GM12878 (cell line): ENCODE measurements around the gene PALLD. TPM values are rescaled to one million over a fixed set of nuclear protein-coding genes. Genes with fewer than 3 reads are reported as not detected.
A peak's percentile ranks its signal among the peaks of the same experiment; 100 is the strongest.

Source experiments
- BHLHE40 ChIP-seq, 2 experiments: fragments of 450-650 bp in 1 of 2; IDR thresholded peaks; 2 replicates each; pipeline ENCODE4 v1.6.1; 2011 to 2017; ENCODE audit warnings: low read depth in 2 of 2, borderline replicate concordance in 1 of 2, improper control_type of control experiment in 1 of 2, low read length in 1 of 2, mild to moderate bottlenecking in 1 of 2
- CEBPB ChIP-seq, 2 experiments: fragments of 150-350 bp in 1 of 2; IDR thresholded peaks; 2 replicates each; pipeline ENCODE4 v1.6.1; 2012 to 2014; ENCODE audit warnings: low read depth in 2 of 2, low read length in 2 of 2, borderline replicate concordance in 1 of 2, inconsistent platforms in 1 of 2
- DPF2 ChIP-seq: fragments of 450-650 bp; IDR thresholded peaks from 2 replicates; pipeline ENCODE4 v1.6.1; 2017; ENCODE audit warnings: mild to moderate bottlenecking
- FOXK2 ChIP-seq: fragments of 450-650 bp; IDR thresholded peaks from 2 replicates; pipeline ENCODE4 v1.6.1; 2017; ENCODE audit warnings: mild to moderate bottlenecking, moderate library complexity
- MEF2B ChIP-seq: fragments of 450-650 bp; IDR thresholded peaks from 2 replicates; pipeline ENCODE4 v1.6.1; 2018; ENCODE audit warnings: mild to moderate bottlenecking, moderate library complexity; ENCODE audit not compliant: partially characterized antibody, poor library complexity, severe bottlenecking
- MTA3 ChIP-seq: IDR thresholded peaks from 2 replicates; pipeline ENCODE4 v1.6.1; 2012; ENCODE audit warnings: low read length, inconsistent platforms, borderline replicate concordance
- NFXL1 ChIP-seq: fragments of 450-650 bp; IDR thresholded peaks from 2 replicates; pipeline ENCODE4 v1.6.1; 2017; ENCODE audit warnings: antibody characterized with exemption, mild to moderate bottlenecking, borderline replicate concordance
- NFYA ChIP-seq: IDR thresholded peaks from 2 replicates; pipeline ENCODE4 v1.6.1; 2011; ENCODE audit warnings: low read depth, mild to moderate bottlenecking, low read length, improper control_type of control experiment, borderline replicate concordance
- NR2C1 ChIP-seq: fragments of 450-650 bp; IDR thresholded peaks from 2 replicates; pipeline ENCODE4 v1.6.1; 2017; ENCODE audit warnings: antibody characterized with exemption, mild to moderate bottlenecking, moderate library complexity
- RAD21 ChIP-seq: IDR thresholded peaks from 2 replicates; pipeline ENCODE4 v1.6.1; 2011; ENCODE audit warnings: mild to moderate bottlenecking, low read depth, low read length, moderate library complexity; ENCODE audit not compliant: insufficient read depth
- RBBP5 ChIP-seq: fragments of 200-600 bp; sonication (generic); conservative IDR thresholded peaks from 2 replicates; pipeline ENCODE4 v1.6.1; 2016
- SMARCA5 ChIP-seq: fragments of 450-650 bp; IDR thresholded peaks from 2 replicates; pipeline ENCODE4 v1.6.1; 2017; ENCODE audit warnings: mild to moderate bottlenecking
- SUZ12 ChIP-seq: fragments of 200-600 bp; sonication (generic); IDR thresholded peaks from one replicate; pipeline ENCODE4 v1.6.1; 2018; ENCODE audit warnings: antibody characterized with exemption, mild to moderate bottlenecking; ENCODE audit not compliant: unreplicated experiment
- TAF1 ChIP-seq: IDR thresholded peaks from 2 replicates; pipeline ENCODE4 v1.6.1; 2011; ENCODE audit warnings: mild to moderate bottlenecking, low read depth, low read length, borderline replicate concordance
- YBX1 ChIP-seq: fragments of 450-650 bp; IDR thresholded peaks from 2 replicates; pipeline ENCODE4 v1.6.1; 2016; ENCODE audit warnings: antibody characterized with exemption
- polyA plus RNA-seq, 11 experiments: library from polyadenylated mRNA; depleted of rRNA in 4 of 11; unstranded in 6 of 11; stranded (reverse) in 5 of 11; fragments of >200 nt; fragmentation: Nextera tagmentation in 4 of 11; fragmentation: Illumina TruSeq in 1 of 11; extraction: Ambion mirVana in 4 of 11; extraction: Trizol in 1 of 11; gene quantifications; 1 replicate in 1 of 11; 2 replicates in 10 of 11; pipeline versions ENCODE4 v1.2.1 to v1.2.3, GENCODE V29; 2011 to 2016; ENCODE audit warnings: inconsistent platforms in 2 of 11, missing spikeins in 2 of 11, low read depth in 1 of 11
- total RNA-seq, 4 experiments: library from RNA; depleted of rRNA in 3 of 4; stranded (reverse); fragments of >200 nt in 3 of 4; fragmentation: Illumina TruSeq in 1 of 4; extraction: Trizol in 1 of 4; gene quantifications; 2 replicates each; pipeline versions ENCODE4 v1.2.1 to v1.2.3, GENCODE V29; 2013 to 2021
- TF ChIP-seq, protein P1 (sequence below): IDR thresholded peaks from 2 replicates; pipeline ENCODE4 v1.6.1; 2012; ENCODE audit warnings: improper control_type of control experiment, low read depth, low read length; ENCODE audit not compliant: insufficient replicate concordance
- TF ChIP-seq, protein P2 (sequence below): IDR thresholded peaks from 2 replicates; pipeline ENCODE4 v1.6.1; 2012; ENCODE audit warnings: mild to moderate bottlenecking, low read depth, low read length
- TF ChIP-seq, protein P3 (sequence below): fragments of 450-650 bp; IDR thresholded peaks from 2 replicates; pipeline ENCODE4 v1.6.1; 2016; ENCODE audit warnings: mild to moderate bottlenecking
- TF ChIP-seq, protein P4 (sequence below): IDR thresholded peaks from 2 replicates; pipeline ENCODE4 v1.6.1; 2011; ENCODE audit warnings: low read depth, low read length, improper control_type of control experiment, borderline replicate concordance

The PALLD gene
- total and polyA plus RNA-seq, 10 of the 15 experiments (the other 5 are each of a cell fraction or from before 2014, with no cell fraction given) = 1.0 to 7.7 (median 1.7) TPM

DNA sequence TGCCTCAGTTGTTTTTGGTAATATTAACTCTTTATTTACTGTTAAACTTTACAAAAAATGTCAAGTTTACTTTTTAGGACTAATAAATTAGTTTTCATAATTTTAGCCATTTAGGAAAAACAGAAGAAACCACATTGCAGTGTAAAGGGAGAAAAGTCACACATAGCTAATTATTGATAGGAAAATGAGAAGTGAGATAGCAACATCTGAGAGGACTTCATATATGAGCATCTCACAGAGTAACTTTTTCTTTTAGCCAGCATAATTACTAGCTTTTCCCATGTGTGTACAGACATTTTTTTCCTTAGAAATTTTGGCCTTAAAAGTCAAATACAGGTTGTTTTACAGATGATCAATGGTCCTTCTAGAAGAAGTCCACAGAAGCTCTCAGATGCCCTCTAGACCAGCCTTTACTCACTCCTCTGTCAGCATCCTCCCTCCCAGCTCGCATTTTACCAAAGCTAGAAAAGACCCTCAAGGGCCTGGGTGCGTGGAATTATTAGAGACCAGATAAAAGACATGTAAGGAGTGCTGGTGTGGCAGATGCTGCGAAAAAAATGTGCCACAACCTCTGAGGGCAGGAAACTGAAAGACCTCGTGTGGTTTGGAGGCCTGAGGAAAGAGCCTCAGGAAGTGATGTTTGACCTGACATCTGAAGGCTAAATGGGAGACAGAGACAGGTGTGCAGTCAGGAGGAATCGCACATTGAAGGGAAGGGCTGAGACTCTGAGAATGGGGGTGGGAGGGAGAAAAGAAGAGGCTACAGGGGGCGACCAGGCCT, 356.3 kb downstream of the PALLD start (continued):
- TF ChIP-seq, protein P1, sequence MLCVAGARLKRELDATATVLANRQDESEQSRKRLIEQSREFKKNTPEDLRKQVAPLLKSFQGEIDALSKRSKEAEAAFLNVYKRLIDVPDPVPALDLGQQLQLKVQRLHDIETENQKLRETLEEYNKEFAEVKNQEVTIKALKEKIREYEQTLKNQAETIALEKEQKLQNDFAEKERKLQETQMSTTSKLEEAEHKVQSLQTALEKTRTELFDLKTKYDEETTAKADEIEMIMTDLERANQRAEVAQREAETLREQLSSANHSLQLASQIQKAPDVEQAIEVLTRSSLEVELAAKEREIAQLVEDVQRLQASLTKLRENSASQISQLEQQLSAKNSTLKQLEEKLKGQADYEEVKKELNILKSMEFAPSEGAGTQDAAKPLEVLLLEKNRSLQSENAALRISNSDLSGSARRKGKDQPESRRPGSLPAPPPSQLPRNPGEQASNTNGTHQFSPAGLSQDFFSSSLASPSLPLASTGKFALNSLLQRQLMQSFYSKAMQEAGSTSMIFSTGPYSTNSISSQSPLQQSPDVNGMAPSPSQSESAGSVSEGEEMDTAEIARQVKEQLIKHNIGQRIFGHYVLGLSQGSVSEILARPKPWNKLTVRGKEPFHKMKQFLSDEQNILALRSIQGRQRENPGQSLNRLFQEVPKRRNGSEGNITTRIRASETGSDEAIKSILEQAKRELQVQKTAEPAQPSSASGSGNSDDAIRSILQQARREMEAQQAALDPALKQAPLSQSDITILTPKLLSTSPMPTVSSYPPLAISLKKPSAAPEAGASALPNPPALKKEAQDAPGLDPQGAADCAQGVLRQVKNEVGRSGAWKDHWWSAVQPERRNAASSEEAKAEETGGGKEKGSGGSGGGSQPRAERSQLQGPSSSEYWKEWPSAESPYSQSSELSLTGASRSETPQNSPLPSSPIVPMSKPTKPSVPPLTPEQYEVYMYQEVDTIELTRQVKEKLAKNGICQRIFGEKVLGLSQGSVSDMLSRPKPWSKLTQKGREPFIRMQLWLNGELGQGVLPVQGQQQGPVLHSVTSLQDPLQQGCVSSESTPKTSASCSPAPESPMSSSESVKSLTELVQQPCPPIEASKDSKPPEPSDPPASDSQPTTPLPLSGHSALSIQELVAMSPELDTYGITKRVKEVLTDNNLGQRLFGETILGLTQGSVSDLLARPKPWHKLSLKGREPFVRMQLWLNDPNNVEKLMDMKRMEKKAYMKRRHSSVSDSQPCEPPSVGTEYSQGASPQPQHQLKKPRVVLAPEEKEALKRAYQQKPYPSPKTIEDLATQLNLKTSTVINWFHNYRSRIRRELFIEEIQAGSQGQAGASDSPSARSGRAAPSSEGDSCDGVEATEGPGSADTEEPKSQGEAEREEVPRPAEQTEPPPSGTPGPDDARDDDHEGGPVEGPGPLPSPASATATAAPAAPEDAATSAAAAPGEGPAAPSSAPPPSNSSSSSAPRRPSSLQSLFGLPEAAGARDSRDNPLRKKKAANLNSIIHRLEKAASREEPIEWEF = no peak
- TF ChIP-seq TAF1 = no peak
- 0 out of 2 replicates have a peak, but pooled peaks have one; percentile 26 for TF ChIP-seq DPF2
- TF ChIP-seq, protein P2, sequence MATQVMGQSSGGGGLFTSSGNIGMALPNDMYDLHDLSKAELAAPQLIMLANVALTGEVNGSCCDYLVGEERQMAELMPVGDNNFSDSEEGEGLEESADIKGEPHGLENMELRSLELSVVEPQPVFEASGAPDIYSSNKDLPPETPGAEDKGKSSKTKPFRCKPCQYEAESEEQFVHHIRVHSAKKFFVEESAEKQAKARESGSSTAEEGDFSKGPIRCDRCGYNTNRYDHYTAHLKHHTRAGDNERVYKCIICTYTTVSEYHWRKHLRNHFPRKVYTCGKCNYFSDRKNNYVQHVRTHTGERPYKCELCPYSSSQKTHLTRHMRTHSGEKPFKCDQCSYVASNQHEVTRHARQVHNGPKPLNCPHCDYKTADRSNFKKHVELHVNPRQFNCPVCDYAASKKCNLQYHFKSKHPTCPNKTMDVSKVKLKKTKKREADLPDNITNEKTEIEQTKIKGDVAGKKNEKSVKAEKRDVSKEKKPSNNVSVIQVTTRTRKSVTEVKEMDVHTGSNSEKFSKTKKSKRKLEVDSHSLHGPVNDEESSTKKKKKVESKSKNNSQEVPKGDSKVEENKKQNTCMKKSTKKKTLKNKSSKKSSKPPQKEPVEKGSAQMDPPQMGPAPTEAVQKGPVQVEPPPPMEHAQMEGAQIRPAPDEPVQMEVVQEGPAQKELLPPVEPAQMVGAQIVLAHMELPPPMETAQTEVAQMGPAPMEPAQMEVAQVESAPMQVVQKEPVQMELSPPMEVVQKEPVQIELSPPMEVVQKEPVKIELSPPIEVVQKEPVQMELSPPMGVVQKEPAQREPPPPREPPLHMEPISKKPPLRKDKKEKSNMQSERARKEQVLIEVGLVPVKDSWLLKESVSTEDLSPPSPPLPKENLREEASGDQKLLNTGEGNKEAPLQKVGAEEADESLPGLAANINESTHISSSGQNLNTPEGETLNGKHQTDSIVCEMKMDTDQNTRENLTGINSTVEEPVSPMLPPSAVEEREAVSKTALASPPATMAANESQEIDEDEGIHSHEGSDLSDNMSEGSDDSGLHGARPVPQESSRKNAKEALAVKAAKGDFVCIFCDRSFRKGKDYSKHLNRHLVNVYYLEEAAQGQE = no peak
- TF ChIP-seq RBBP5 = no peak
- TF ChIP-seq RAD21 = no peak
- no peak for TF ChIP-seq FOXK2
- TF ChIP-seq SUZ12 = no peak
- no peak for TF ChIP-seq MEF2B
- TF ChIP-seq NR2C1 = no peak
- TF ChIP-seq CEBPB (IDR thresholded peaks at IDR 0.05; ENCODE audit: borderline replicate concordance in 1 of 2, low read depth in 2 of 2, low read length in 2 of 2) = no peak
- no peak for TF ChIP-seq NFXL1
- TF ChIP-seq, protein P3, sequence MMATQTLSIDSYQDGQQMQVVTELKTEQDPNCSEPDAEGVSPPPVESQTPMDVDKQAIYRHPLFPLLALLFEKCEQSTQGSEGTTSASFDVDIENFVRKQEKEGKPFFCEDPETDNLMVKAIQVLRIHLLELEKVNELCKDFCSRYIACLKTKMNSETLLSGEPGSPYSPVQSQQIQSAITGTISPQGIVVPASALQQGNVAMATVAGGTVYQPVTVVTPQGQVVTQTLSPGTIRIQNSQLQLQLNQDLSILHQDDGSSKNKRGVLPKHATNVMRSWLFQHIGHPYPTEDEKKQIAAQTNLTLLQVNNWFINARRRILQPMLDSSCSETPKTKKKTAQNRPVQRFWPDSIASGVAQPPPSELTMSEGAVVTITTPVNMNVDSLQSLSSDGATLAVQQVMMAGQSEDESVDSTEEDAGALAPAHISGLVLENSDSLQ = peak; percentile 15; the same call in 1 of the 2 replicates
- no peak for TF ChIP-seq NFYA
- TF ChIP-seq, protein P4, sequence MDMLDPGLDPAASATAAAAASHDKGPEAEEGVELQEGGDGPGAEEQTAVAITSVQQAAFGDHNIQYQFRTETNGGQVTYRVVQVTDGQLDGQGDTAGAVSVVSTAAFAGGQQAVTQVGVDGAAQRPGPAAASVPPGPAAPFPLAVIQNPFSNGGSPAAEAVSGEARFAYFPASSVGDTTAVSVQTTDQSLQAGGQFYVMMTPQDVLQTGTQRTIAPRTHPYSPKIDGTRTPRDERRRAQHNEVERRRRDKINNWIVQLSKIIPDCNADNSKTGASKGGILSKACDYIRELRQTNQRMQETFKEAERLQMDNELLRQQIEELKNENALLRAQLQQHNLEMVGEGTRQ = no peak
- no peak; the same call in 1 of the 2 replicates for TF ChIP-seq SMARCA5
- no peak for TF ChIP-seq BHLHE40 (IDR thresholded peaks at IDR 0.05; ENCODE audit: borderline replicate concordance in 1 of 2, low read depth in 2 of 2, low read length in 1 of 2)
- no peak for TF ChIP-seq MTA3
- TF ChIP-seq YBX1 = no peak
